Rectal smooth muscle tissue (tissue), 1 donor: ENCODE measurements around the gene EFCAB7.

ENCODE experiments used
- H3K27ac ChIP-seq: one replicate; pipeline ENCODE4 v1.7.0; 2013; ENCODE audit warnings: low read depth, low read length, inconsistent platforms
- H3K27me3 ChIP-seq: one replicate; pipeline ENCODE4 v1.7.0; 2013; ENCODE audit warnings: low read length; ENCODE audit not compliant: control insufficient read depth, insufficient read depth
- H3K36me3 ChIP-seq: one replicate; pipeline ENCODE4 v1.7.0; 2013; ENCODE audit warnings: low read length; ENCODE audit not compliant: control insufficient read depth, insufficient read depth
- H3K4me1 ChIP-seq: one replicate; pipeline ENCODE4 v1.7.0; 2013; ENCODE audit warnings: low read length; ENCODE audit not compliant: control insufficient read depth, insufficient read depth
- H3K4me3 ChIP-seq: one replicate; pipeline ENCODE4 v1.7.0; 2013; ENCODE audit warnings: low read length
- H3K9ac ChIP-seq: one replicate; pipeline ENCODE4 v1.7.0; 2013; ENCODE audit warnings: low read length

EFCAB7 gene

GRCh38 chr1:63595435-63595834 is 72.1 kb downstream of the EFCAB7 start:
- H3K4me1 ChIP-seq = no peaks in the 10 kb centered on the region
- no peak overlapping the region for H3K27ac ChIP-seq
- H3K36me3 ChIP-seq = no peaks in the 10 kb centered on the region
- no peak overlapping the region for H3K4me3 ChIP-seq
- H3K9ac ChIP-seq = no peak overlapping the region
- H3K27me3 ChIP-seq = no peaks in the 10 kb centered on the region

- Histone ChIP-seq H3K27me3 (no peaks in the 10 kb centered on the region), H3K9ac (no peak overlapping the region), H3K36me3 (no peaks in the 10 kb centered on the region), H3K4me1 (no peaks in the 10 kb centered on the region), H3K27ac (no peak overlapping the region), H3K4me3 (no peak overlapping the region)
These were observed 76.5 kb downstream of the EFCAB7 start for GRCh38 chr1:63599799-63600198.

- no peaks in the 10 kb centered on the region for H3K4me1 ChIP-seq
- no peak overlapping the region for H3K27ac ChIP-seq
These were observed 76.9 kb downstream of the EFCAB7 start for GRCh38 chr1:63600248-63600647.

GRCh38 chr1:63601061-63601460 is 77.7 kb downstream of the EFCAB7 start:
- no peaks in the 10 kb centered on the region for H3K4me1 ChIP-seq
- H3K36me3 ChIP-seq = no peaks in the 10 kb centered on the region
- H3K27ac ChIP-seq = no peak overlapping the region
- no peak overlapping the region for H3K9ac ChIP-seq
- no peak overlapping the region for H3K4me3 ChIP-seq
- H3K27me3 ChIP-seq = no peaks in the 10 kb centered on the region

More at GRCh38 chr1:63600248-63600647, 76.9 kb downstream of the EFCAB7 start:
- H3K36me3 ChIP-seq = no peaks in the 10 kb centered on the region
- H3K27me3 ChIP-seq = no peaks in the 10 kb centered on the region
- H3K9ac ChIP-seq = no peak overlapping the region
- H3K4me3 ChIP-seq = no peak overlapping the region

DNA sequence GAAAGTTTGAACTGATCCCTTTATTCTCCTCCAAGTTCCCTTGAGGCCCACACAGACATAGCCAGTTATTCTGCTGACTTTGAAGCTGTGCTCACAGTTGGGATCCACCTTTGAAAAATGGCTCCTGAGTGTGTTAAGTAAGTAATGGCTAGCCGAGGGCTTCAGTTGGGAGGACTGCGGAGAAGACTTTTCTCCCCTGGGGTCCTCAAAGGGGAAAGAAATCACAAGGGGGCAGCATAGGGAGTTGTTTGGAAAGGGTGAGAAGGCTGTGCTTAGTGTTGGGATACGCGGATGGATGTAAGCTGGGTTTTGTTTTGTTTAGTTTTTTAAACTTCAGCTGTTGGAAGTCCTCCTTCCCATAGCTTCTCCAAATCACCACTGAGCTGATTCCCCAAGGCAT is 78.1 kb downstream of the EFCAB7 start:
- H3K9ac ChIP-seq = no peak overlapping the region
- H3K27ac ChIP-seq = no peak overlapping the region
- no peaks in the 10 kb centered on the region for H3K4me1 ChIP-seq
- H3K27me3 ChIP-seq = no peaks in the 10 kb centered on the region
- no peak overlapping the region for H3K4me3 ChIP-seq
- H3K36me3 ChIP-seq = no peaks in the 10 kb centered on the region

DNA sequence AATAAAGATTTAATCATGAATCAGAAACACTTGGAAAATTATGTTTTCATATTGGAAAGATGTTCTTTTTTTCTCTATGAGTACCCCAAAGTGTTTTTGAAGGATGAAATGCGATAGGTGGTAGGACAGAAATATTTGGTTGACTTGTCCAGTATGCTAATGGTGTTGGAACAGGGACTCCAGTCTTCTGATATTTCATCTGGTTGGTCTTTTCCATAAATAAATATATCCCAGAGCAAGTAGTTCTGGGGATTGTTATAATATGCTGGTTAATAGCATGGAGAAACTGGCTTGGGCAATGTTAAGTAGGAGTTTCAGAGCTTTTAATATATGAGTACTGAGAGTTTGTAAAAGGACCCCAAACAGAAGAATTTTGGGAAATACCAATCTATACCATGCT is 78.6 kb downstream of the EFCAB7 start:
- Histone ChIP-seq H3K9ac (no peak overlapping the region), H3K4me3 (no peak overlapping the region), H3K4me1 (no peaks in the 10 kb centered on the region), H3K27me3 (no peaks in the 10 kb centered on the region), H3K36me3 (no peaks in the 10 kb centered on the region), H3K27ac (no peak overlapping the region)

DNA sequence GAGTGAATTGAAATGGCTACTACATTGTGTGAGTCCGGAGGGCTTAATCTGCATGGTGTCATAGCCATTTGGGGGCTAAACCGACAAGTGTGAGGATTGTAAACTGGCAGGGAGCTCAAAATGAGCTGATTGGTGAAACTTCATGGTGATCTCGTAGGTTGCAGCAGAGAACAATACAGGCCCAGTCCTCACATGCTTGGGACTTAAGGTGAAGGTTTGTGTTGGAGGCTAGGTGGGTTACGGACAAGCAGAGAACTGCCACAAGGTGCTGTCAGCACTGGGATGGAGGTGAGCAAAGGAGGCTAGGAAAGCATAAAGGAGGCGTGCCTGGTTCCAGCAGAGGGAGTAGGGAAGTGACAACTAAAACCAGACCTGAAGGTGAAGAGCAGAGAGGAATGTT is 79.3 kb downstream of the EFCAB7 start:
- no peaks in the 10 kb centered on the region for H3K4me1 ChIP-seq
- no peak overlapping the region for H3K9ac ChIP-seq
- no peak overlapping the region for H3K27ac ChIP-seq

DNA sequence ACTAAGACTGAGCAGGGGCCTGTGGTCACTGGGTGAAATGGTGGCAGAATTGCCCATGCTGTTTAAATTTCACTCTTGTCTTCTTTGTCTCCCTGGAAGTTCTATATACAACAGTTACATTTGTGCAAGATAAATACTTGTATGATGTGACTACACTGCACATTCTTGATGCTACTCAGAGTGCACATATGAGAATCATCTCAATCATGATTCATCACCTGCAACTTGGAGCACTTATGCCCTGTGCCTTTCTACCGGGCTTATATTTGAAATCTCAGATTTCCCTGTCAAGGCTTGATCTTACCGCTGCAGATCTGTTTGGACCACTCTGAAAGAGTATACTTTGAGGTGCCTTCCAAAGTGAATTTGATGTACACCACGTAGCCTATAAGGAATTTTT is 80.5 kb downstream of the EFCAB7 start:
- H3K4me3 ChIP-seq = no peak overlapping the region
- no peak overlapping the region for H3K27ac ChIP-seq
- H3K4me1 ChIP-seq = no peaks in the 10 kb centered on the region
- no peak overlapping the region for H3K9ac ChIP-seq
- no peaks in the 10 kb centered on the region for H3K36me3 ChIP-seq
- H3K27me3 ChIP-seq = no peaks in the 10 kb centered on the region

More for the DNA sequence above, 79.3 kb downstream of the EFCAB7 start:
- H3K4me3 ChIP-seq = no peak overlapping the region
- H3K36me3 ChIP-seq = no peaks in the 10 kb centered on the region
- H3K27me3 ChIP-seq = no peaks in the 10 kb centered on the region

DNA sequence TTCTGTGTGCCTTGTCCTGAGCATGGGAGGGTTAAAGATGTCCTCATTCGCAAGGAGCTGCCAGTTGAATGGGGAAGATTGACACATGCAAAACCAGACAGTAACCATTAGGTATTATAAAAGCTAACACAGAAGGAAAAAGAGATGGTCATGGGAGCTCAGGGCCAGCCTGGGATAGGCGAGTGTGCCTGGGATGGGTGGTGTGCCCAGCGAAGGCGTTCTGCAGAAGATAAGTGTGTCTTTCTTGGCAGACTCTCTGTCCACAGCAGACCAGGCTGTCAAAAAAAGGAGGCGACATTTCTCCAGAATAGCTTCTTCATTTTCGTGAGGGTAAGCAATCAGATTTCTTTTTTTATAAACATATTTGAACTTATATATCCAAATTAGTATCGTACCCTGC is 84.0 kb downstream of the EFCAB7 start:
- Histone ChIP-seq H3K9ac (no peak overlapping the region), H3K4me3 (no peak overlapping the region), H3K4me1 (no peaks in the 10 kb centered on the region), H3K36me3 (no peaks in the 10 kb centered on the region), H3K27me3 (no peaks in the 10 kb centered on the region), H3K27ac (no peak overlapping the region)

DNA sequence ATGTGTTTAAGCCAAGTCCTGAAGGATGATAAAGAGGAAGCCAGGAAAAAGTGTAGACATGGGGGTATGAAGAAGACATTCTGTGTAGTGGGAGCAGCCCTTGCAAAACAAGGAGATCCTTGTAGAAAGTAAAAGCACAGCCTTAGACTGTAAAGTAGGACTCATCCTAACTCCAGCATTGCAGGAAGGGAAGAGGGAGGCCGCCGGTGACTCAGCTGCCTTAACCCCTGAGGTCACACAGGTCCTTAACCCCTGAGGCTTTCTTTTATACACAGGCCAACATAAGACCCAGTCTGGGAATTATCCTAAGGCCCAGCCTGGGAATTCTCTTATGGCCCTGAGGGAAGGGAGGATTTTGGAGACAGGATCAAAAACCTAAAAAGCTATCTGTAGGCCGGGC is 87.9 kb downstream of the EFCAB7 start:
- no peaks in the 10 kb centered on the region for H3K4me1 ChIP-seq
- H3K27ac ChIP-seq = no peak overlapping the region
- H3K36me3 ChIP-seq = no peaks in the 10 kb centered on the region
- no peak overlapping the region for H3K4me3 ChIP-seq
- H3K27me3 ChIP-seq = no peaks in the 10 kb centered on the region
- no peak overlapping the region for H3K9ac ChIP-seq

GRCh38 chr1:63612564-63612963 is 89.2 kb downstream of the EFCAB7 start:
- H3K4me3 ChIP-seq = no peak overlapping the region
- H3K4me1 ChIP-seq = no peaks in the 10 kb centered on the region
- H3K27ac ChIP-seq = no peak overlapping the region

DNA sequence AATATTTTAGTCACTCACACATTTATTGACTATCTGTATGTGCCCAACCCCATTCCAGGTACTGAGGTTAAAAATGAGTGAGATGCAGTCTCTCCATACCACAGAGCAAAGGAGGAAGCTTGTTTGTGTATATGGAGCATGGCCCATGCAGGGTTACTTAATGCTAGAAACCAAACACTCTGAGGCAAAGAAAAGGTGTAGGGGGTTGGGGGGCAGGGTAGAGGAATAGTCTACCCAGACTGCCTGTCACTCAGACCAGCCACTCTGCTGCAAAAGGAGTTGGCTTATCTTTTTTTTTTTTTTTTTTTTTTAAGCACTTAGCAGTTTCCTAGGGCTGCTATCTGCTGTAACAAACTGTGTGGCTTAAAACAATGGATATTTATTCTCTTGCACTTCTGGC is 89.6 kb downstream of the EFCAB7 start:
- Histone ChIP-seq H3K36me3 (no peaks in the 10 kb centered on the region), H3K27ac (no peak overlapping the region), H3K9ac (no peak overlapping the region), H3K4me3 (no peak overlapping the region), H3K27me3 (no peaks in the 10 kb centered on the region), H3K4me1 (no peaks in the 10 kb centered on the region)

More at GRCh38 chr1:63612564-63612963, 89.2 kb downstream of the EFCAB7 start:
- no peak overlapping the region for H3K9ac ChIP-seq
- H3K27me3 ChIP-seq = no peaks in the 10 kb centered on the region
- no peaks in the 10 kb centered on the region for H3K36me3 ChIP-seq

GRCh38 chr1:63615768-63616420 is 92.6 kb downstream of the EFCAB7 start:
- Histone ChIP-seq H3K27me3 (no peaks in the 10 kb centered on the region), H3K27ac (no peak overlapping the region), H3K4me1 (no peaks in the 10 kb centered on the region), H3K36me3 (no peaks in the 10 kb centered on the region), H3K9ac (no peak overlapping the region), H3K4me3 (no peak overlapping the region)
